Mesodermal cell (in vitro differentiated cells): ENCODE data around the gene SNAI1.

Experiments used
- H3K27ac ChIP-seq: 2 replicates; pipeline ENCODE4 v1.7.0; 2013; ENCODE audit warnings: mild to moderate bottlenecking, low read depth, low read length, moderate library complexity; ENCODE audit not compliant: severe bottlenecking
- H3K36me3 ChIP-seq: 2 replicates; pipeline ENCODE4 v1.7.1; 2013; ENCODE audit warnings: mild to moderate bottlenecking, low read length, moderate library complexity; ENCODE audit not compliant: control insufficient read depth, insufficient read depth
- H3K4me1 ChIP-seq: one replicate; pipeline ENCODE4 v1.7.1; 2013; ENCODE audit warnings: mild to moderate bottlenecking, low read length; ENCODE audit not compliant: insufficient read depth, control insufficient read depth, poor library complexity, severe bottlenecking
- H3K4me3 ChIP-seq: 2 replicates; pipeline ENCODE4 v1.7.0; 2013; ENCODE audit warnings: low read length, control low read depth, mild to moderate bottlenecking; ENCODE audit not compliant: insufficient read depth, poor library complexity, severe bottlenecking; ENCODE audit errors: extremely low read depth
- H3K9me3 ChIP-seq: 2 replicates; pipeline ENCODE4 v1.7.1; 2013; ENCODE audit warnings: mild to moderate bottlenecking, low read length, moderate library complexity; ENCODE audit not compliant: control insufficient read depth
- WGBS, 2 experiments: methylation state at CpG; one replicate each; pipeline ENCODE4 v1.1.5; 2013; ENCODE audit warnings: missing lambda C conversion rate in 2 of 2; ENCODE audit not compliant: insufficient coverage in 2 of 2; 5-methylcytosine and 5-hydroxymethylcytosine counted together

Gene SNAI1

DNA sequence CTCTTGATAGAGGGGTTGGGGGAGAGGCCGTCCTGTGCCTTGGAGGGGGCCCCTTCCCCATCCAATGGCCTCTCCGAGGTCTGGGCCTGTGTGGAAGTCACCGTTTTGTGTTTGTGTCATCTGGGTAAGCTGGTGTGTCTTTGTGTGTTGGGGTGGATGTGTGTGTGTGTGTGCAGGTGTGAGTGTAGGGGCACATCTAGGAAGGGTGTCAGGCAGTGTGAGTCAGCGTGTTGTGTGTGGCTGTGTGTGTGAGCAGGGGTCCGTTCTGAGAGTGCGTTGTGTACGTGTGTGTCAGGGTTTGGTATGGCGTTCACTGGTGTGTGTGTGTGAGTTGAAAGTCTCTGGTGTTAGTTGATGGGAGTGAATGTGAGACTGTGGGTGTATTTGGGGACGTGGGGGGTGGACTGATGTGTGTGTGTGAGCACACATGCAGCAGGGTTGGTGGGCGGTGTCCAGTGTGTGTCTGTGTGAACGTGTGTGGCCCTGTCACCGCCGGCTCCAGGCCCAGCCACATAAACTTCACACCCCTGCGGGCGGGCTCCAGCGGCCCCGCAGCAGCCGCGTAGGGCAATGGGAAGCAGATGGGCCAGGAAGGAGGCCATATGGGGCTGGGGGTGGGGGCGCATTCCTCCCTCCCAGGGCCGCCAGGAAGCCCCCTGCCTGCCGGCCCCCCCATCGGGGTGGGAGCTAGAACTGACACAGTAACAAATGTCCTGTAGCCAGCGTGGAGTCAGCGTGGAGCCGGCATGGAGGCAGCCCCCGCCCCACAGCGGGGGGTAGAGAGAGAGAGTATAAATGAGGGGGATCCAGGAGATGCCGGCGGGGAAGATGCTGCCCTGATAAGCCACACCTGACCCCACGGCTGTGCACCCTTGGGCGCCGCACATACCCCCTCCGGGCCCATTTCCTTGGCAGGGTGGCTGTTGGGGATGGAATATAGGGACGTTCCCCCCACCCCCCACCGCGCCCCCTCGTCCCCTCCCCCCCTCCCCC lies 32.1 kb downstream of the SNAI1 start:
- WGBS, 2 experiments = 60 to 65% methylated on average over 15 to 22 of the region's 38 CpGs
- H3K27ac ChIP-seq = peak overlapping the region; percentile 64
- H3K4me3 ChIP-seq = no peak overlapping the region
- H3K9me3 ChIP-seq = no peaks in the 10 kb centered on the region
- peaks cover 27% of the 10 kb centered on the region for H3K4me1 ChIP-seq
- H3K36me3 ChIP-seq = no peaks in the 10 kb centered on the region

GRCh38 chr20:50015636-50015992 lies 32.8 kb downstream of the SNAI1 start:
- H3K27ac ChIP-seq = peak overlapping the region; percentile 92
- H3K4me3 ChIP-seq = no peak overlapping the region
- H3K36me3 ChIP-seq = no peaks in the 10 kb centered on the region
- 83 to 85% methylated on average over 3 to 6 of the region's 8 CpGs for WGBS, 2 experiments
- peaks cover 35% of the 10 kb centered on the region for H3K4me1 ChIP-seq
- H3K9me3 ChIP-seq = no peaks in the 10 kb centered on the region

DNA sequence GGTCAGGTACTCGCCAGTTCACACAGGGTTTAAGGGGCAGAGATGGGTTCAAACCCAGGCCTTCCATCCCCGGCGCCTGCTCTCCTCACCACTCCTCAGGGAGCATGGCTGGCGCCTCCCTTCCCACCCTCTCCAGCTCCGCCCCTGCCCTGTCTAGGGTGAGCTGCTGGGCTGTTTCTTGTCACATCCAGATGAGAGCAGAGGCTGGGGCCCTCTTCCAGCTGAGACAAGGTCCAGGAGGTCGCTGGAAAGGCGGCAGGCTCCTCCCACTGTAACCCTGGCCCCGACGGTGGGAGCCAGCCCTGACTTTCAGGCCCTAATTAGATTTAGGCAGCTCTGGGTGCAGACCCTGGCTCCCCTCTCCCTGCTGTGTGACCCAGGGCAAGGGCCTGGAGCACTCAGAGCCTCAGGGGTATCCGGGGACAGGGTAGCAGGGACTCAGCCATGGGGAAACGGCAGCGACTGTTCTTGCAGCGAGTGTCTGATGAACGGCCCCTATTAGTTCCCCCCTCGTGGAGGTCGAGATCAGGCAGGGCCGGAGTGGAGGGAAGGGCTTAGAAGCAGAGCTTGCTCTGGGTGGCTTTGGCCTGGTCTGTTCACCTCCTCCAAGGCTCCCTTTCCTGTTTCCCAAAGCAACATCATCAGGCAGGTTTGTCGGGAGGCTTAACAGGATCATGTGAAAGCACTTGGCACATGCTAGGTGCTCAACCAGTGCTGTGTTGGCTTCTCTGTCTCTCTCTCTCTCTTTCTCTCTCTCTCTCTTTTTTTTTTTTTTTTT lies 33.4 kb downstream of the SNAI1 start:
- Histone ChIP-seq H3K9me3 (no peaks in the 10 kb centered on the region), H3K4me1 (peaks cover 35% of the 10 kb centered on the region), H3K27ac (peak overlapping the region; percentile 92), H3K4me3 (no peak overlapping the region), H3K36me3 (no peaks in the 10 kb centered on the region)
- WGBS, 2 experiments = 35% methylated on average over 15 to 16 of the region's 18 CpGs

DNA sequence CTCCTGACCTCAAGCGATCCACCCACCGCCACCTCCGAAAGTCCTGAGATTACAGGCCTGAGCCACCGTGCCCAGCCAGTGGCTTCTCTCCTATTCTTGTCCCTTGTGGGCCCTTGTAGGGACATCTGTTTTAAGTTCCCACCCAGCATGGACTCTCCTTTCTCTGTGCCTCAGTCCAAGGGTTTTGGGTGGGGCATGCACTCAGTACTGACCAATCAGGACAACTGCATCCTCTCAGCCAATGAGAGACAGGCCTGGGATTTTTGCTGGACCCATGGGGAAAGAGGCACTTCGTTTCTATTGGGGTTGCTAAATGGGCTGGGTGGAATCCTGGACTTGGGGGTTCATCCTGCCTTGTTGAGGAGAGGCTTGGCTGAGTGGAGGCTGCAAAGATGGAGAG lies 34.4 kb downstream of the SNAI1 start:
- Histone ChIP-seq H3K9me3 (no peaks in the 10 kb centered on the region), H3K27ac (peak overlapping the region; percentile 23), H3K4me1 (peaks cover 32% of the 10 kb centered on the region), H3K36me3 (no peaks in the 10 kb centered on the region), H3K4me3 (no peak overlapping the region)
- WGBS, 2 experiments = 93% methylated on average over 5 of the region's 5 CpGs

DNA sequence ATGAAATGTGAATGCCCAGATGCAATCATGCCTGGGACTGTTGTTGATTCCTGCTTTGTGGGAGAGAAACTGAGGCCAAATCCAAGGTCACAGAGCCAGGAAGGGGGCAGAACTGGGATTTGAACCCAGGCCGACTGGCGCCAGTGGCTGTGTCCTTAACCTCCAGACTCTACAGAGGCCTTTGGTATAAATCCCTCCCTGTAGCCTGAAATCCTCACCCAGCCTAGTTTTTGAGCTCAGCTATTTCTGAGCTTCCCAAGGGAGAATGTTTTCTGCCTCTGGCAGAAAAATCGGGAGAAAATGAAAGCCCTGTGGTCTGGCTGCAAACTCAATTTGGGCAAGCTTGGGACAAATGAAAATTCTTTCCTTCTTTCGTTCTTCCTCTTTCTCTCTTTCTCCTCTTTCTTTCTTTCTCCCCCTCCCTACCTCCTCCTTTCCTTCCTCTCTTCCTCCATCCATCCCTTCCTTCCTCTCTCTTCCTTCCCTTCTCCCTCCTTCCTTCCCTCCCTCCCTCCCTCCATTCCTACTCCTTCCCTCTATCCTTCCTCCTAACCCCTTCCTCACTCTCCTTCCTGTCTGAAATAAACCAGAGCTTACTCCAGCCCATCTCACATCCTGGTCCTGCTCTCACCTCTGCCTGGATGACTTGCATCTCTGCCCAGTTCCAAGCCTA lies 34.9 kb downstream of the SNAI1 start:
- H3K4me1 ChIP-seq = peaks cover 31% of the 10 kb centered on the region
- peak overlapping the region; percentile 23 for H3K27ac ChIP-seq
- no peaks in the 10 kb centered on the region for H3K9me3 ChIP-seq
- H3K4me3 ChIP-seq = no peak overlapping the region
- H3K36me3 ChIP-seq = no peaks in the 10 kb centered on the region
- 92% methylated on average over 4 of the region's 4 CpGs for WGBS, 2 experiments

GRCh38 chr20:50019466-50020256 lies 36.9 kb downstream of the SNAI1 start:
- Histone ChIP-seq H3K4me3 (no peak overlapping the region), H3K27ac (no peak overlapping the region), H3K36me3 (no peaks in the 10 kb centered on the region), H3K9me3 (no peaks in the 10 kb centered on the region), H3K4me1 (peaks cover 22% of the 10 kb centered on the region)
- 92 to 96% methylated on average over 11 to 12 of the region's 13 CpGs for WGBS, 2 experiments

- Histone ChIP-seq H3K27ac (no peak overlapping the region), H3K4me3 (no peak overlapping the region), H3K9me3 (no peaks in the 10 kb centered on the region), H3K4me1 (peaks cover 18% of the 10 kb centered on the region), H3K36me3 (no peaks in the 10 kb centered on the region)
- WGBS, 2 experiments = 50 to 57% methylated on average over 2 of the region's 3 CpGs
Observed at GRCh38 chr20:50020288-50020687, 37.5 kb downstream of the SNAI1 start.

- H3K4me3 ChIP-seq = no peak overlapping the region
- no peak overlapping the region for H3K27ac ChIP-seq
- WGBS, 2 experiments = 98 to 100% methylated on average over 1 to 5 of the region's 6 CpGs
- H3K36me3 ChIP-seq = no peaks in the 10 kb centered on the region
- no peaks in the 10 kb centered on the region for H3K9me3 ChIP-seq
- peaks cover 16% of the 10 kb centered on the region for H3K4me1 ChIP-seq
Observed at GRCh38 chr20:50022676-50023075, 39.9 kb downstream of the SNAI1 start.

- Histone ChIP-seq H3K4me1 (peaks cover 19% of the 10 kb centered on the region), H3K4me3 (no peak overlapping the region), H3K9me3 (no peaks in the 10 kb centered on the region), H3K36me3 (no peaks in the 10 kb centered on the region), H3K27ac (no peak overlapping the region)
- WGBS, 2 experiments = 94 to 96% methylated on average over 6 to 7 of the region's 10 CpGs
Observed at GRCh38 chr20:50023116-50023805, 40.5 kb downstream of the SNAI1 start.
